Urinary bladder (tissue), 4 donors: Measurements from ENCODE around the gene MSANTD2. TPM values are rescaled to one million over a fixed set of nuclear protein-coding genes. Genes with fewer than 3 reads are reported as not detected.

Source experiments
- DNase-seq: peaks from one replicate; pipeline ENCODE4 v3.0.0-alpha.2; 2015; ENCODE audit errors: extremely low spot score
- H3K27ac ChIP-seq: one replicate; pipeline ENCODE4 v1.5.1; 2013; ENCODE audit warnings: low read depth, mild to moderate bottlenecking, moderate library complexity
- H3K36me3 ChIP-seq: one replicate; pipeline ENCODE4 v1.6.1; 2013; ENCODE audit warnings: mild to moderate bottlenecking, moderate library complexity; ENCODE audit not compliant: insufficient read depth
- H3K4me1 ChIP-seq: one replicate; pipeline ENCODE4 v1.6.1; 2013; ENCODE audit warnings: mild to moderate bottlenecking, moderate library complexity; ENCODE audit not compliant: insufficient read depth
- H3K4me3 ChIP-seq: one replicate; pipeline ENCODE4 v1.5.1; 2013; ENCODE audit warnings: low read depth, low read length
- WGBS: extraction: QIAGEN DNeasy Blood & Tissue Kit; methylation state at CpG from one replicate; pipeline ENCODE4 v1.1.7; 2013; 5-methylcytosine and 5-hydroxymethylcytosine counted together
- polyA plus RNA-seq: library from polyadenylated mRNA; stranded (reverse); fragments of 200-250 nt; gene quantifications from one replicate; pipeline ENCODE4 v1.2.3, GENCODE V29; 2013
- total RNA-seq: library from RNA; depleted of rRNA; stranded (reverse); fragments of >200 nt; gene quantifications from one replicate; pipeline ENCODE4 v1.2.3, GENCODE V29; 2014
- donor health status: healthy with polysubstance abuse.
- donor health status: healthy.

The MSANTD2 gene
- total and polyA plus RNA-seq, 2 donors, result 8.7 to 28.8 TPM

- H3K4me1 ChIP-seq, result no peaks in the 10 kb centered on the region
- DNase-seq, result no peak
These were observed 40.7 kb downstream of the MSANTD2 start for GRCh38 chr11:124759266-124760204.

GRCh38 chr11:124758355-124759265 lies 41.6 kb downstream of the MSANTD2 start:
- H3K27ac ChIP-seq, result no peak overlapping the region
- H3K4me3 ChIP-seq, result peak overlapping the region; percentile 14
- H3K36me3 ChIP-seq, result no peaks in the 10 kb centered on the region
- DNase-seq, result no peak
- 6% methylated on average over 53 of the region's 53 CpGs for WGBS
- H3K4me1 ChIP-seq, result no peaks in the 10 kb centered on the region

More at GRCh38 chr11:124759266-124760204, 40.7 kb downstream of the MSANTD2 start:
- Histone ChIP-seq H3K36me3 (no peaks in the 10 kb centered on the region), H3K4me3 (peak overlapping the region; percentile 33), H3K27ac (no peak overlapping the region)
- 28% methylated on average over 52 of the region's 52 CpGs for WGBS

GRCh38 chr11:124757320-124757719 lies 42.9 kb downstream of the MSANTD2 start:
- no peak overlapping the region for H3K4me3 ChIP-seq
- 40% methylated on average over 3 of the region's 3 CpGs for WGBS
- no peaks in the 10 kb centered on the region for H3K4me1 ChIP-seq
- no peak for DNase-seq
- no peaks in the 10 kb centered on the region for H3K36me3 ChIP-seq
- H3K27ac ChIP-seq, result no peak overlapping the region

- no peaks in the 10 kb centered on the region for H3K4me1 ChIP-seq
- DNase-seq, result no peak
- no peak overlapping the region for H3K27ac ChIP-seq
- no peak overlapping the region for H3K4me3 ChIP-seq
- 30% methylated on average over 6 of the region's 6 CpGs for WGBS
- H3K36me3 ChIP-seq, result no peaks in the 10 kb centered on the region
These were observed 43.4 kb downstream of the MSANTD2 start for GRCh38 chr11:124756753-124757227.

GRCh38 chr11:124756033-124756752 lies 44.0 kb downstream of the MSANTD2 start:
- no peak for DNase-seq
- Histone ChIP-seq H3K36me3 (no peaks in the 10 kb centered on the region), H3K4me1 (no peaks in the 10 kb centered on the region), H3K4me3 (no peak overlapping the region), H3K27ac (no peak overlapping the region)
- WGBS, result 28% methylated on average over 9 of the region's 9 CpGs

- Histone ChIP-seq H3K36me3 (no peaks in the 10 kb centered on the region), H3K27ac (no peak overlapping the region), H3K4me1 (no peaks in the 10 kb centered on the region), H3K4me3 (no peak overlapping the region)
- DNase-seq, result no peak
- WGBS, result 57% methylated on average over 6 of the region's 6 CpGs
These were observed 45.5 kb downstream of the MSANTD2 start for GRCh38 chr11:124754710-124755109.

GRCh38 chr11:124754309-124754708 lies 45.9 kb downstream of the MSANTD2 start:
- no peaks in the 10 kb centered on the region for H3K36me3 ChIP-seq
- H3K4me3 ChIP-seq, result no peak overlapping the region
- no peaks in the 10 kb centered on the region for H3K4me1 ChIP-seq
- WGBS, result 54% methylated on average over 4 of the region's 4 CpGs
- DNase-seq, result no peak
- no peak overlapping the region for H3K27ac ChIP-seq

- WGBS, result 78% methylated on average over 7 of the region's 7 CpGs
- H3K36me3 ChIP-seq, result no peaks in the 10 kb centered on the region
These were observed 46.6 kb downstream of the MSANTD2 start for GRCh38 chr11:124753624-124754023.

GRCh38 chr11:124753205-124753604 lies 47.0 kb downstream of the MSANTD2 start:
- DNase-seq, result no peak
- no peaks in the 10 kb centered on the region for H3K4me1 ChIP-seq
- no peaks in the 10 kb centered on the region for H3K36me3 ChIP-seq

More at GRCh38 chr11:124753624-124754023, 46.6 kb downstream of the MSANTD2 start:
- Histone ChIP-seq H3K4me3 (no peak overlapping the region), H3K27ac (no peak overlapping the region), H3K4me1 (no peaks in the 10 kb centered on the region)
- DNase-seq, result no peak

GRCh38 chr11:124752471-124753102 lies 47.6 kb downstream of the MSANTD2 start:
- no peak for DNase-seq
- Histone ChIP-seq H3K4me3 (no peak overlapping the region), H3K4me1 (no peaks in the 10 kb centered on the region), H3K36me3 (no peaks in the 10 kb centered on the region), H3K27ac (no peak overlapping the region)
- WGBS, result 26% methylated on average over 10 of the region's 10 CpGs

More at GRCh38 chr11:124753205-124753604, 47.0 kb downstream of the MSANTD2 start:
- H3K27ac ChIP-seq, result no peak overlapping the region
- no peak overlapping the region for H3K4me3 ChIP-seq

- Histone ChIP-seq H3K4me3 (peak within 1 kb of the TSS; percentile 17), H3K36me3 (no peaks in the 10 kb centered on the region), H3K4me1 (no peaks in the 10 kb centered on the region), H3K27ac (peak within 1 kb of the TSS; percentile 89)
- 25% methylated on average over 42 of the region's 42 CpGs for whole genome bisulfite sequencing
- DNase-seq, result no peak
These were observed 48.3 kb downstream of the MSANTD2 start, which contains the start of gene VSIG2 for GRCh38 chr11:124751741-124752470. Gene VSIG2, minus strand, starts transcription at chr11:124752255. Its CDS starts 118 bp downstream, at chr11:124752137.

- 27% methylated on average over 11 of the region's 11 CpGs for whole genome bisulfite sequencing
- Histone ChIP-seq H3K4me3 (peak overlapping the region; percentile 17), H3K36me3 (no peaks in the 10 kb centered on the region), H3K4me1 (no peaks in the 10 kb centered on the region), H3K27ac (peak overlapping the region; percentile 89)
- no peak for DNase-seq
These were observed 48.8 kb downstream of the MSANTD2 start for GRCh38 chr11:124751391-124751740.
